HG02798 (cell line): ENCODE data around the gene COL25A1.
"Not testable (repeated sequence)": the region's sequence is repeated elsewhere in the genome, so short reads cannot be mapped to it uniquely, and the experiment has no call there.

Experiments used
- ATAC-seq: cut with Tn5 transposase; IDR thresholded peaks from one replicate; pipeline ENCODE4 v1.9.1; 2021; ENCODE audit warnings: mild to moderate bottlenecking; ENCODE audit not compliant: unreplicated experiment, poor library complexity

COL25A1 gene

DNA sequence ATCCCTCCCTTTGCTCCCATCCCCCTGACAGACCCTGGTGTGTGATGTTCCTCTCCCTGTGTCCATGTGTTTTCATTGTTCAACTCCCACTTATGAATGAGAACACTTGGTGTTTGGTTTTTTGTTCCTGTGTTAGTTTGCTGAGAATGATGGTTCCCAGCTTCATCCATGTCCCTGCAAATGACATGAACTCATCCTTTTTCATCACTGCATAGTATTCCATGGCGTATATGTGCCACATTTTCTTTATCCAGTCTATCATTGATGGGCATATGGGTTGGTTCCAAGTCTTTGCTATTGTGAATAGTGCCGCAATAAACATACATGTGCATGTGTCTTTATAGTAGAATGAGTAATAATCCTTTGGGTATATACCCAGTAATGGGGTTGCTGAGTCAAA is 164.3 kb downstream of the COL25A1 start:
- ATAC-seq: not testable (repeated sequence)

DNA sequence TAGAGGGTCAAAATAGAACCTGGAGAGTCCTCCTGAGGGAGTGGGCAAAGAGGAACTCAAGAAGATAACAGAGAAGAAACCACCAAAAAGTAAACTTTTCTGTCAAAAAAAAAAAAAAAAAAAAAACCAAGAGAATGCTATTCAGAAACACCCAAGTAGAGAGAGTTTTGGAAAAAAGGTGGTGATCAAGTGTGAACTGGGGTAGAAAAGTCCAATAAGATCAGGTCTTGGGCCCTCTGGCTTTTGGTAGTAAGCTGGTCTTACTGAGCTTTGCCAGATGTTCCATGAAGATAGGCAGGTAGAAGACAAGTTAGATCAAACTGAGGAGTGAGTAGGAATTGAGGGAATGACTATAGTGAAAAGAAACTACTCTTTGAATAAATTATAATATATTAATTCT is 167.5 kb downstream of the COL25A1 start:
- ATAC-seq: no peak

DNA sequence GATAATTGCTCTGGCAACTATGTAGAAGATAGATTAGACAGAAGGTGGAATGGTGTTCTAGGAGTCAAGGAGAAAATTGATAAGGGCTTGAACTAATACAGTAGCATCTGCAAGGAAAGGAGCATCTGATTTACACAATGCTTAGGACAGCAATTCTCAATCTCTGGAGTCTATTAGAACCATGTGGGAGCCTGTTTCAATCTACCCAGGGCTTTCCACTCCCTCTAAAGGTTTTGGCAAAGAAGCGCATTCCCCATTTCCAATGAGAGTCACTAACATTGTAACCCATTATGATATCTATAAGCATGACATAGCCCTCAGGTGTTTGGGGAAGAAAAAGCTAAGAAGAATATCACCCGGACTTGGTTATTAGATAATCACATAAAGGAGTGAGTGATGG is 168.2 kb downstream of the COL25A1 start:
- no peak for ATAC-seq

DNA sequence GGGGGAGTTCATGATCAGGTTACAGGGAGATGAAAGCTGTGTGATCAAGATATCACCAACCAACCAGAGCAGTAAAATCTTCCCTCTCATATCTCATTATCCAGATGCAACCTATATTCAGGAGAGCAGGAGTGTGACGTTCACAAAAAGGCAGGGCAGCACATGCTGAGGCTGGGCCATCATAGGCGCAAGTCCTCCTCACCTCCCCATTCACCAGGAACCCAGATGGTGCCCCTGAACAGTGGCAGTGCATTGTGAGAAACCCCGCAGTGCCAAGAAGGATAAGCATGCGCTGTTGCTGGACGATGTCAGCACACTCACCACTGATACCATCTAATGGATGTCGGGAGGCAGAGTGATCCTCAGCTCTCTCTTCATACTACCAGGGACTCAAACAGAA is 170.9 kb downstream of the COL25A1 start:
- no peak for ATAC-seq

DNA sequence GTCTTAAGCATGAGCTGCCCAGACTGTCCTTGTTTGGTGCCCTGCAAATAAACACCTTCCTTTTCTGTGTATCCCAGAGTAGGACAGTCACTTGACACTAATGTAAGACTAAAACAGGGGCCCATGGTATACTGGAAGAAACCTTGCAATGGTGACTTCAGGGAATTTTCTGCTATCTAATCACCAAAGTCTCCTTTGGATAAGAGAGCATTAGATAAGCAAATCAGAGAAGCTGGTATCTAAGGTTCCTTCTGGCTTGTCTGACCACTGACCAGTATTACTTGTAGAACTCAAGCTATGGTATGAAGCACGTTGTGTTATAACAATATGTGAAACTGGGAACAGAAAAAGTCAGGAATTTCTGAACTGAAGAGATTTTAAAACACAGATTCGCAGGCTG is 173.9 kb downstream of the COL25A1 start:
- ATAC-seq: no peak

DNA sequence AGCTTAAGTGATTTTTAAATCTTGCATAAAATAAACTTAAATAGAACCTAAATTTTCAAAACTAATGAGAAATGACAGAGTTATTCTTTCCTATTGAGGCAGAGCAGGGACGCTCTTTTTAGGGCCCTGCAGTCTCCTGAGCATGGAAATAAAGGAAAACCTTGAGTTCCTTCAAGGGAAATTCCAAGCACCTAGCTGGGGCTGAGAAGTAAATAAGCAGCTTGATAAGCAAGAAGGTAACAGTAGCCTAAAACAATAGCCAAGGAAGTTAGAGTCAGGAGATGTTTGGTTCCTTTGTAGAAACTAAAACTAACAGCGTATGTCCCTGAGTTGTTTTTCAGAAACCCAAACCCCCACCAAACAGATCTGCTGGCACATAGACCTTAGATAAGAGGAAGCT is 174.6 kb downstream of the COL25A1 start:
- no peak for ATAC-seq

DNA sequence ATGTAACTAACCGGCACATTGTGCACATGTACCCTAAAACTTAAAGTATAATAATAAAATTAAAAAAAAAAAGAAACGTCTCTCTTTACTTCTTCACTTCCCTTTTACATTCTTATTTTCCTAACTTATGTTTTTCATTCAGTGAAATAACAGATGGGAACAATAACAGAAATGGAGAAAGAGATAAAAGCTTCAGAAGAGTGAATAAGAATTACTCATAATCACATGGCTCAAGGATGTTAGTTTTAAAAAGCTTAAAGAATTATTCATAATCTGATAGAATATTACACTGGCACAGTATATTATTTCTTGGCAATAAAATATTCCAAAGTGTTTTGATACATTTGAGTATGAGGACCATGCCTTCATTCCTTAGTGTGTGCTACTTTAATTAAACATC is 175.6 kb downstream of the COL25A1 start:
- ATAC-seq: no peak

DNA sequence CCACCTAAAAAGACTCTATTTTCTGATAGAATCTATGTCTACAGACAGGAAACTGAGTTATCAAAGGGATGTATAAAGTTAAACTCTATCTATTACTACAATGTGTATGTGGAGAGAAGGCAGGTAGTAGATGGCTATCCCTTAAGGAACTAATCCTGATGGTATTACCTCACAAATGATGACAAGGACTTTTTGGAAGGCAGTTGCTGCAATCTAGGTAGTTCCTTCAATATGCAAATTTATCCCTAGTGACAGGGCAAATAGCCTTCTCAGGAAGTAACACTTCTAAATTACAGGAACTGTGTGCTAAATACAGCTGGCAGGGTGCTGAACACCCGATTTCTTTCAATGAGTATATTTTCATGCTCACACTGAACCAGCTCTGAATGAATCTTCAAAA is 177.4 kb downstream of the COL25A1 start:
- no peak for ATAC-seq

DNA sequence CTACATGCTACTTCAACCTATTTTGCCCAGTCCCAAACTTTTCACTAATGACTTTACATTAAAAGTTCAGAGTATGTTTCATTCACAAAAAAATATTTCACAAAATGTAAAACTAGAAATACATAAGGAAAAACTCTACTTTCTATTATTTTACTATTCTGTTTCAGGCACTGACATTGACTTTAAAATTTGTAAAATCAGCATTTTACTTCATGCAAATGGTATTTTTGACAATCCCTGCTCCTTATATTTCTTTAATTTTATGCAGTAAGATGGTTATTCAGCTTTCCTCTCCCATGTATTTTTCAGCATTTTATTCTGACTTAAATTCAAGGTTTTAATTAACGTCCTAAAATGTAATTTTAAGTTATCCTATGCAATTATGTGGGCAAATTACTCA is 178.5 kb downstream of the COL25A1 start:
- no peak for ATAC-seq

DNA sequence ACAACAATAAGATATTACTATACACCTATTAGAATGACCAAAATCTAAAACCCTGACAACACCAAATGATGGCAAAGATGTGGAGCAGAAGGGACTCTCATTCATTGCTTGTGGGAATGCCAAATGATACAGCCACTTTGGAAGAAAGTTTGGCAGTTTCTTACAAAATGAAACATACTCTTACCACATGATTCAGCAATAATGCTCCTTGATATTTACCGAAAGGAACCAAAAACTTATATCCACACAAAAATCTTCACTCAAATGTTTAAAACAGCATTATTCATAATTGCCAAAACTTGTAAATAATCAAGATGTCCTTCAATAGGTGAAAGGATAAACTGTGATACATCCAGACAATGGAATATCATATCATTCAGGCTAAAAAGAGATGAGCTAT is 180.9 kb downstream of the COL25A1 start:
- no peak for ATAC-seq

DNA sequence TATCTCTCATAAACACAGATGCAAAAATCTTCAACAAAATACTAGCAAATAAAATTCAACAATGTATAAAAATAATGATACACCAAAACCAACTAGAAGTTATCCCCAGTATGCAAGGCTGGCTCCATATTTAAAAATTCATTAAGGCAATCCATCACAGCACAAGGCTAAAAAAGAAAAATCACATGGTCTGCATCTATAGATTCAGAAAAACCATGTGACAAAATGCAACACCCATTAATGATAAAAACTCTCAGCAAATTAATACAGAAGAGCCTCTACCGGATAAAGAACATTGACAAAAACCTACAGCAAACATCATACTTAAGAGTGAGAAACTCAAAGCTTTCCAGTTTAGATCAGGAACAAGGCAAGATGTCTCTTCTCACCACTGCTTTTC is 182.6 kb downstream of the COL25A1 start:
- no peak for ATAC-seq

DNA sequence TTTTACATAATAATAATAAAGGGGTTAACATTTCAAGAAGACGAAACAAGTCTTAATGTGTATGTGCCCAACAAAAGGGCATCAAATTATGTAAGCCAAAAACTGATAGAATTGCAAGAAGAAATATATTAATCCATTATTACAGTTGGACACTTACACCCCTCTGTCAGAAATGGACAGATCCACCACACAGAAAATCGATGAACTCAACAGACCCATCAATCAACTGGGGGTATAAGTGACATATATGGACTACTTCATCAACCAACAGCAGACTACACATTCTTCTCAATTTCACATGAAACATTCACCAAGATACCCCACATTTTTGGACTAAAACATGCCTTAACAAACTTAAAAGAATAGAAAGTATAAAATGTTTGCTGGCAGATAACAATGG is 183.8 kb downstream of the COL25A1 start:
- ATAC-seq: no peak

DNA sequence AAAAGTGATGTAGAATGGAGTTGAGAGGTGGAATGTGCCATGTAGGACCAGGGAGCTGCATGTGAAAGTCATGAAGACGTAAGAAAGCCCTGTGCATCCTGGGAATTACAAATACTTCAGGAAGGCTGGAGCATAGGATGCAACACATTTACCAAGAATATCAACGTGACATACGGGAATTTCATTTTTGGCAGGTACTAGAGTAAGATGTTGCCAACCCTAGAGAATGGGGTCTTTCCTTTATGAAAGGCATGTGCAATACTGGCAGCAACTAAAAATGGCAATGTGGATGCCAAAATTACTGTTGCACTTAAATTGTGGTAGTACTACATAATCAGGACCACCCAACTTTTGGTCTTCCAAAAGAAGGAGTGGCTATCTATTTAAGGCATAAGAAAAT is 188.0 kb downstream of the COL25A1 start:
- ATAC-seq: no peak

DNA sequence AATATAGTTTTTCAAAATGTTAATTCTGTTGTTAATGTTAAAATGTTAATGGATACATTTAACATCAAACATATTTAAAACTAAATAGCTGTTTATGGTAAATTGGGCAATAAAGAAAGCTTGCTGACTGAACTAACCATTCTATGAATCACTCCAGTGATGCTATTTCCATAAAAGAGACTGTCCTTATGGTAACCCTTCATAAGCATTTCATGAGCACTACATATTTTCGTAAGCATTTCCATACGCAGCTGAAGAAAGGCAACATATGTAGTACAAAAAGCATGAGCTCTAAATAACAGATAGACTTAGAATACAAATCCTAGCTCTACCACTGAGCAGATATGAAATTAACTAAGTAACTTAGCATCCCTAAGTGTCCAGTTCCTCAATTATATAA is 188.9 kb downstream of the COL25A1 start:
- no peak for ATAC-seq

DNA sequence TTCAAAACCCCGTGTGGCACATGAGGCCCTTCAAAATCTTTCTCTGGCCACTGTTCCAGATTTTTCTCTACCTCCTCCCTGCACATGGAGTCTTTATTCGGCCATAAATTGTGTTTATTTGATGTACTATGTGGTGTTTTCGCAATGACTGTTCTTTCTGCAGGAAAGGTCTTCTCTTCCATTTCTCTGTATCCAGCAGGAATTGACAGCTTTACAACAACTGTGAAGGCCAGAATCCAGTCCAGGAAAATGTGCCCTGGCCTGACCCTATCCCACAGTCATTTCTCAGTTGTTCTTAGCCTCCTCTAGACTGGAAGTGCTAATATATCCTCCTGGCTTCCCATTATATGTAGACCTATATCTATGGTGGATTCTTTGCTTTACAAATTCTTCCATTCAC is 191.4 kb downstream of the COL25A1 start:
- no peak for ATAC-seq

DNA sequence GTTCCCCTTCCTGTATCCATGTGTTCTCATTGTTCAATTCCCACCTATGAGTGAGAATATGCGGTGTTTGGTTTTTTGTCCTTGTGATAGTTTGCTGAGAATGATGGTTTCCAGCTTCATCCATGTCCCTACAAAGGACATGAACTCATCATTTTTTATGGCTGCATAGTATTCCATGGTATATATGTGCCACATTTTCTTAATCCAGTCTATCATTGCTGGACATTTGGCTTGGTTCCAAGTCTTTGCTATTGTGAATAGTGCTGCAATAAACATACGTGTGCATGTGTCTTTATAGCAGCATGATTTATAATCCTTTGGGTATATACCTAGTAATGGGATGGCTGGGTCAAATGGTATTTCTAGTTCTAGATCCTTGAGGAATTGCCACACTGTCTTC is 194.2 kb downstream of the COL25A1 start:
- ATAC-seq: not testable (repeated sequence)

DNA sequence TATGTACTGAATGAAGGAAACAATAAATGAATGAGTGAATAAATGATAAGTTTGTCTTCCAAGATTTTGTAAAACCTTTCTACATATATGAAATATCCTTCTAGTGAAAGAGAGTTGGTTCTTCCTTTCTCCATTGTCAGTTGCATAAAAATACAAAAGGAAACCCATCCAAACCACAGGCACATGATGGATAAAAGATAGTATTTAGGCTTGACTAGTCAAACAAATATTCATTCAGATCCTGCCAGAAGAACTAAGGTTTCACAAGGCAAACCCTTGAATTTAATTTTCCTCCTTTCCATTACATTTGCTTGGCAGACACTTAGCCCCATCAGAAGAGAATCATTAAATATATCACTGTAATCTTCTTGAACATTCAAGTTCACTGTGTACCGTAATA is 208.4 kb downstream of the COL25A1 start:
- no peak for ATAC-seq

DNA sequence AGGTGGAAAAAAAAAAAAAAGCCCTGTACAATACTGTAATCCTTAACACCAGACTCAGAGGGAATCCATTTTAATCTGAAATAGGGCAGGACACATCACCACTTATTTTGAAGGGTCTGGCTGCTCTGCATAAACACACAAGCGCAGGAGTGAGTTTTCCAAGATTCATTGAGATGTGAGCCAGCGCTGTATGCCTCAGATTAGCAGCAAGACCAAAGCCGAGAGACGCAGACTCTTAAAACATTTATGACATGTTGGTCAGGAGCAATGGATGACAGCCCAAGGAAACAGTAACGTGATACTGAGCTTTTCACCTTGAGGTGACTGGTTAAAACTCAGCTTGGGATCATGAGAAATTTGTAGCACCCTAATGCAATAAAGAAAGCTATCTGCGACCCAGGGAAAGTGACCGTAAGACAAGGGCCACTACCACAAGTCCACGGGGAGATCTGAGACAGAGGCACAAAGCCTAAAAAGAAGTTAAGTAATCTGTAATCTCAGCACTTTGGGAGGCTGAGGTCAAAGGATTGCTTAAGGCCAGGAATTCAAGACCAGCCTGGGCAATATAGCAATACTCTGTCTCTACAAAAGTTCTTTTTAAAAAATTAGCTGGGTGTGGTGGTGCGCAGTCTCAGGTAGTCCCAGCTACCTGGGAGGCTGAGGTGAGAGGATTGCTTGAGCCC is 210.6 kb downstream of the COL25A1 start:
- no peak for ATAC-seq

DNA sequence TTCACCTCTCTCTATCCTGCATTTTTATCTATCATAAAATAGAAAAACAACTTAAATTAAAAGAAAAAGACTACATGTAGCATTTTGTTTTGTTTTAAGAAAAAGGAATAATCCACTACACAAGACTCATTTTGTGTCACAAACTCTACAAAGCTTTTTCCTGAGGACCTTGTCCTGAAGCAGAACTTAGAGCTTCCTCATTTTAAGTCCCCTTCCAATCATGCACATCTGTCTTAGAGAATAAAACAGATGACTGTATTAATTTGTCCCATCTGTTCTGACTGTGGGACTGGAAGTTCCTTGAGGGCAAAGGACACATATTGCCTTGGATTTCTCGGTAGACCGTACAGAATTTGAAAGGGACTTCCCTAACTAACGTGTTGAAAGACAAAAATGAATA is 218.5 kb downstream of the COL25A1 start:
- no peak for ATAC-seq

DNA sequence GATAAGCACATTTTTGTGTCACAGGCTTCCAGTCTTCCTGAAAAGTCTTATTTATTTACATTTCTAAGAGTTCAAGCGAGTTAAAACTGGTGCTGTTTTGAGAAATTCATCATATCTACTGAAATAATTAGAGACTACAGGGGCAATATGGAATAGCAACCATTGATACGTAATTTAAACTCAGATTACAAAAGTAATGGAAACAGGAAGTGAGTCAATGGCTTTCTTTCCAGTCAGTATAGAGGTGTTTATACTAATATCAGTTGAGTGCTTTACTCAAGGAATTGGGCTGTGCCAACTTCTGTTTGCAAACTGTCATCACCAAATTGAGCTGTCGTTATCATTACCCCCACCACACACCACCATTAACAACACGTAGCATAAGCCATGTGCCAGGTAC is 222.7 kb downstream of the COL25A1 start:
- ATAC-seq: no peak

DNA sequence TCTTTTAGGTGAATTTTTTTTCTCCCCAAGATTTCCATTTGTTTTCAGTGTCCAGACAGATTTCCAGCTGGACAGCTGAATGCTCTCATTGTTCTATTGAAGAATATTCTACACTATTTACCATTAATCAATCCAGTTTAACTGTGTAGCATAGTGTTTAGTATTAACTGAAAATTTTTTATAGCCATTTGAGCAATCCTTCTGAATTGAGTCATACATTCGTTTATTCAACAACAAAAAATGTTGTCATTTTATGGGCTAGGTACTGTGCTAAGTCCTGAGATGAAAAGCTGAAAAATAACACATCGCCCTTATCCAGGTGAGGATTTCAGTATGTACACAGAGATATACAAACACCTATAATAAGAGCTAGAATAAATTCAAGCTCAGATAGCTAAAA is 223.3 kb downstream of the COL25A1 start:
- no peak for ATAC-seq

DNA sequence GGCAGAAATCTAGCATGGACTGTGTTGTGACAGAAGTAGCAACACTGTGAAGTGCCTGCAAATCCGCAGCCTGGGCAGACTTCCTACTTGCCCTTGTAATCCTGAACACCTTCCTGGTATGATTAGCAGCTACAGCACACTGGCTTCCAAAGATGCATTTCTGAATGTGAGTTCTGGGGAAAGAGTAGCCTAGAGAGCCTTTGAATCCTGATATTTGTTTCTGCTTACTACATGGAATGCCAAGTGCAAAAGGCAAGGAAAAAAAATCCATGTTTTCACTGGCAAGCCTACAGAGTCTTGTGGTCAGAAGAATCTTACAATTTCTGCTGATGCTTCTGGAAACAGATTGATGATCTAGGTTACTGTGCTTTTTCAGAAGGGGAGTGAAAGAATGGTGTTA is 223.7 kb downstream of the COL25A1 start:
- ATAC-seq: no peak

DNA sequence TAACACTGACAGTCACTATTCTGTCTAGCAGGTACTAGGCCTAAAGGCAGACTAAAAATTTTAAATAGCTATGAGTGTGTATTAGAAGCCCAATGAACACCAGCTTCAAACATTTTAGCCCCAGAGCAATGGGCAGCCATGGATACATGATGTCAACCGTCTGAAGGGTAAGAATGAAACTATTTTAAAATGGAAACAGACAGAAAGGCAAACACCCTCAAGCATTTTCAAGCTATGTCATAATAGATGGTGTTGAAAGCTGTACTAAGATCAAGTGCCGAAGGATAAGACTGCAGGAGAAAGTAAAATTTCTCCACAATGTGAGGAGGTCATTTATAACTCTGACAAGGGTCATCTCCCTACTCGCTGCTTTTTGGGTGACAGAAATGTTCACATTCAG is 225.0 kb downstream of the COL25A1 start:
- no peak for ATAC-seq
